ENCODE measurements around the gene FBXW11.

The FBXW11 gene

DNA sequence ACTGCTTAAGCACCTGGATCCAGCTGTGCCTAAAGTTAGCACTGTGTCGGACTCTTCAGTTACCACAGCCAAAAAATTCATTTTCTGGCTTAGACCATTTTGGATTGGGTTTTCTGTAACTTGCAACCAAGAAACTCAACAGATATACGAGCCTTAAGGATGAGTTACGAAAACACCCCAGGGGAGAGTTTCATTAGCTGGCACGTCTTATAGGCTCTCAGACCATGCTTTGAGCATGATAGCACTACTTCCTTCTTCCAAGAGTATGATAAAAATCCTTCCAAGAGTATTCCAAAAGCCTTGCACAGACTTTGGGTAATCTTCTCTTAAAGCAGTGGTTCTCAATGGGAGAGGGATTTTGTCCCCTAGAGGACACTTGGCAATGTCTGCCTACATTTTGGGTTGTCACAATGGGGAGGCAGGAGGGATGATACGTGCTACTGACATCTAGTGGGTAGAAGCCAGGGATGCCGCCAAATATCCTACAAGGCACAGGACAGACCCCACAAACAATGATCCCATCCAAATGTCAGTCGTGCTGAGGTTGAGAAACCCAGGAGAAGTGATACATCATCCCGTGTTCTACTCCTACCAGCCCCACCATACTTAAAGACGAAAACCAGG, 156.0 kb downstream of the FBXW11 start:
- DNase-seq (ENCODE audit: low spot score), result no peak
- TF ChIP-seq, protein P1, sequence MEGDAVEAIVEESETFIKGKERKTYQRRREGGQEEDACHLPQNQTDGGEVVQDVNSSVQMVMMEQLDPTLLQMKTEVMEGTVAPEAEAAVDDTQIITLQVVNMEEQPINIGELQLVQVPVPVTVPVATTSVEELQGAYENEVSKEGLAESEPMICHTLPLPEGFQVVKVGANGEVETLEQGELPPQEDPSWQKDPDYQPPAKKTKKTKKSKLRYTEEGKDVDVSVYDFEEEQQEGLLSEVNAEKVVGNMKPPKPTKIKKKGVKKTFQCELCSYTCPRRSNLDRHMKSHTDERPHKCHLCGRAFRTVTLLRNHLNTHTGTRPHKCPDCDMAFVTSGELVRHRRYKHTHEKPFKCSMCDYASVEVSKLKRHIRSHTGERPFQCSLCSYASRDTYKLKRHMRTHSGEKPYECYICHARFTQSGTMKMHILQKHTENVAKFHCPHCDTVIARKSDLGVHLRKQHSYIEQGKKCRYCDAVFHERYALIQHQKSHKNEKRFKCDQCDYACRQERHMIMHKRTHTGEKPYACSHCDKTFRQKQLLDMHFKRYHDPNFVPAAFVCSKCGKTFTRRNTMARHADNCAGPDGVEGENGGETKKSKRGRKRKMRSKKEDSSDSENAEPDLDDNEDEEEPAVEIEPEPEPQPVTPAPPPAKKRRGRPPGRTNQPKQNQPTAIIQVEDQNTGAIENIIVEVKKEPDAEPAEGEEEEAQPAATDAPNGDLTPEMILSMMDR (IDR thresholded peaks at IDR 0.05), result no peak
- Histone ChIP-seq H3K4me3 (no peak overlapping the region), H3K27ac (peak overlapping the region in 1 of 2 donors; percentile 14)

DNA sequence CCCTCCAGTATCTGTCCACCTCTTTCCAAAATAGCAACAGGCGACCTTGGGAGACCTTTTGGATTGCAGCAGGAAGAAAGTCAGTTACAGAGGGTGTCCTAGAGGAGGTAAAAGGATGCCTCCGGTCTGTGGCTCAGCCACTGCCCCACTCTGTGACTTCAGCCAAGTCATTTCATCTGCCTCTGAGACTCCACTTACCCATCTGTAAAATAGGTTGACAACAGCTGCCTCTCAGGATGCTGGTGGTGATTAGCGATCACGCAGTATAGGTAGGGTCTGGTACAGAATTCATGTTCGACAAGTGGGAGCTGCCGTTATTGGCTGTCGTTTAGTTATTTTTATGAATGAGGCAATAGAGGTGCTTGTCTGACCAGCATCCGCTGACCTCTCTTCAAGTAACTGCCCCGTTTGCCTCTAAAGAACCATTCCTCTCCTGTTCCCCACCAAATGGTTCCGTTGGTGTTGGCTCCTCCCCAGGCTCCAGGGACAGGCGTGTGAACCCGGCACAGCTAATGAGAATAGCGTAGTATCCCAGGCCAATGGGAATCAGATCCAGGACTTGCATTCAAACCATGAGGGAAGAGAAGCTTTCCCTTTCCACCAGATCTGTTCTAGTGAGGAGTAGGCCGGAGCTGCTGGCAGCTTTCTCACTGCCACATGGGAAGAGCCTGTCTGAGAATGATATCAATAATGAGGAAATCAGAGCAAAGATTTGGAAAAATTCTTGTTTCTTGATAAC, 156.7 kb downstream of the FBXW11 start:
- no peak overlapping the region for H3K4me3 ChIP-seq
- DNase-seq (ENCODE audit: low spot score), result no peak
- no peak overlapping the region for H3K27ac ChIP-seq
- TF ChIP-seq, protein P1 (IDR thresholded peaks at IDR 0.05), result no peak

DNA sequence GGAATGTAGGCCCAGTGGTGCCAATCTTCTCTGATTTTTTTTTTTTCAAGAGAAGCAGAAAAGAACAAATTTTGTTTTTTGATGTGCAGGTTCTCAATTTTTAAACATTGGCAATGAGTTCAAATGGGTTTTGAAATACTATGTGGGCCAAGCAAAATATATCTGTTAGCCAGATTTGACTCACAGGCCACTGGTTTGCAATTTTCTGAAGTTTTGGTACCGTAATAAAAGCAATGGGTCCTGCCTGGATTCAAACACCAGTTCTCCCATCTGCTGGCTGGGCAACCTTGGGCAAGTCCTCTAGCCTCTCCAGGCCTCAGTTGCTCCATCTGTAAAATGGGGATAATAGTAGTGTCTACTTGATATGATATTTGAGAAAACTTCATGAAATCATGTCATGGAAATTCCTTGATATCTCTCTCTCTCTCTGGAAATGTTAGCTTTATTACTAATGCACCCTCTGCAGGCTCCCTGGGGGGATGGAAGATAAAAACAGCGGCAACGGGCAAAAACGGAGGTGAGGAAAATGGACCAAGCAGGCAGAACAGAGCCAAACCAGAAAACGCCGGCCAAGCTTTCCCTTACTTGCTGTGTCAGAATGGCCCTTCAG, 157.4 kb downstream of the FBXW11 start:
- no peak overlapping the region for H3K27ac ChIP-seq
- TF ChIP-seq, protein P1 (IDR thresholded peaks at IDR 0.05), result no peak
- DNase-seq (ENCODE audit: low spot score), result no peak
- H3K4me3 ChIP-seq, result no peak overlapping the region

DNA sequence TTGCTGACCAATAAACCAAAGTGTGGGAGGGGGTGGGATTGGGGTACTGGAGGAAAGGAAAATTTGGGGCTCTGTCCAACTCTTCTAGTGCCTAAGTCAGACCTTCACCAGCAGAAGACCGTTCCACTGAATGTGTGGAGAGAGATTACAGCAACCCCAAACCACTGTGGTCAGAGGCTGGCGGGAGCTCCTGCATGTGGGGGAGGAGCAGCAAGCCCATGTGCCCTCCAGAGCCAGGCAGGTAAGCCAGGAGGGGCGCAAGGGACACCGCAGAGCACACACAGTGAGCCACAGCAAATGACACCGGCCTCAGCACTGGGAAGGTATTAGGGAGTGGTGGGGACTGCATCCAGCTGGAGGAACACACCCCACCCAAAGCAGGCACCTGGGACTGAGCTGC, 158.0 kb downstream of the FBXW11 start:
- Histone ChIP-seq H3K4me3 (no peak overlapping the region), H3K27ac (no peak overlapping the region)
- TF ChIP-seq, protein P1 (IDR thresholded peaks at IDR 0.05), result no peak
- DNase-seq (ENCODE audit: low spot score), result no peak

DNA sequence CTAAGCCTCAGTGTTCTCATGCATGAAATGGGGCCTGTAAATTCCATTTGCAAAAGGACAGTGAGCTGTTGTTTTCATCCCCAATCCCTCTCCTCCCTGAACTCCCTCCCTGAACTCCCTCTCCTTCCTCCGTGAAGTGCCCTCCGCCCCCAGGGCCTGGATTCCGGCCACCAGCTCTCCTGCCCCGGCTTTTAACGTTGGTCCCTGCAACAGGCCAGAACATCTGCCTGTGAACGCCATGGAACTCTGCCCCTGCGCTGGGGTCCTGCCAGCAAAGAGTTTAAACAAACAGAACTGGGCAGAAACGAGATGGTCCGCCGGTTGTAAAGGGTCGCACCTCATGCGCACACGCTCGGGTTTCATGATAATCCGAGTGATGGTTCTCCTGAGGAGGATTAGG, 158.4 kb downstream of the FBXW11 start:
- no peak for DNase-seq (ENCODE audit: low spot score)
- Histone ChIP-seq H3K27ac (no peak overlapping the region), H3K4me3 (no peak overlapping the region)
- TF ChIP-seq, protein P1 (IDR thresholded peaks at IDR 0.05), result no peak

DNA sequence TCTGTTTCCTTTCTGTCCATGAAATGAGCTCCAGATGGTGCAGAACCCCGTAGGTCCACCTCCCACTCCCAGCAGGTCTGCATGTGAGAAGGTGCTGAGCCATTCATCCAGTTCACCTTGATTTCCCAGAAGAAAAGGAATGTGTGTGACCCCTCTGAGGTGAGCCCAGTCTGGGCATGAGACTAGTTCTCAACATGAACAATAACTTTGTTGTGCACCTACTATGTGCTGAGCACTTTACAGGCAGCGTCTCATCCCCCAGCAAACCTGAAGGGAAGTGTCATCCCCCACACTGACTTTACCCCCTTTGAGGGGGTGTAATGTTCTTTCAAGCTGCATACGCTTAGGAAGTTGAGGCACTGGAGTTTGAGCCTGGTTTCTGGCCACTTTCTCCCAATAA, 159.4 kb downstream of the FBXW11 start:
- no peak overlapping the region for H3K27ac ChIP-seq
- TF ChIP-seq, protein P1 (IDR thresholded peaks at IDR 0.05), result no peak
- H3K4me3 ChIP-seq, result no peak overlapping the region
- DNase-seq (ENCODE audit: low spot score), result no peak

Measured in coronary artery (tissue), 2 donors.